Stomach (tissue), 4 donors: Measurements from ENCODE around the gene C1orf226.

Experiments used
- CTCF ChIP-seq, 7 experiments: fragments of 450-650 bp in 4 of 7; fragments of 200-600 bp in 3 of 7; sonication (generic) in 3 of 7; IDR thresholded peaks; one replicate each; pipeline ENCODE4 v1.5.1; 2016 to 2019; ENCODE audit warnings: antibody characterized with exemption in 7 of 7, control low read depth in 2 of 7, mild to moderate bottlenecking in 1 of 7
- EP300 ChIP-seq: sonication (generic); formaldehyde crosslinking; IDR thresholded peaks from one replicate; pipeline ENCODE4 v1.6.1; 2017; ENCODE audit warnings: antibody characterized with exemption
- POLR2A ChIP-seq, 4 donors: fragments of 450-650 bp; IDR thresholded peaks; one replicate each; pipeline ENCODE4 v1.6.1; 2016; ENCODE audit warnings: antibody characterized with exemption in 4 of 4, control low read depth in 2 of 4, mild to moderate bottlenecking in 1 of 4, moderate library complexity in 1 of 4

- TF ChIP-seq CTCF (IDR thresholded peaks at IDR 0.05) (no peak), EP300 (no peak), POLR2A (IDR thresholded peaks at IDR 0.05) (no peak)
These were observed 2.0 kb downstream of the C1orf226 start for GRCh38 chr1:162383516-162383915.
